GM19351 (cell line): ENCODE results near the gene NOL11.
"Not testable (repeated sequence)": the region's sequence is repeated elsewhere in the genome, so short reads cannot be mapped to it uniquely, and the experiment has no call there.

Experiments
- ATAC-seq: cut with Tn5 transposase; IDR thresholded peaks from one replicate; pipeline ENCODE4 v1.9.1; 2021; ENCODE audit warnings: mild to moderate bottlenecking, moderate library complexity; ENCODE audit not compliant: unreplicated experiment

The NOL11 gene

DNA sequence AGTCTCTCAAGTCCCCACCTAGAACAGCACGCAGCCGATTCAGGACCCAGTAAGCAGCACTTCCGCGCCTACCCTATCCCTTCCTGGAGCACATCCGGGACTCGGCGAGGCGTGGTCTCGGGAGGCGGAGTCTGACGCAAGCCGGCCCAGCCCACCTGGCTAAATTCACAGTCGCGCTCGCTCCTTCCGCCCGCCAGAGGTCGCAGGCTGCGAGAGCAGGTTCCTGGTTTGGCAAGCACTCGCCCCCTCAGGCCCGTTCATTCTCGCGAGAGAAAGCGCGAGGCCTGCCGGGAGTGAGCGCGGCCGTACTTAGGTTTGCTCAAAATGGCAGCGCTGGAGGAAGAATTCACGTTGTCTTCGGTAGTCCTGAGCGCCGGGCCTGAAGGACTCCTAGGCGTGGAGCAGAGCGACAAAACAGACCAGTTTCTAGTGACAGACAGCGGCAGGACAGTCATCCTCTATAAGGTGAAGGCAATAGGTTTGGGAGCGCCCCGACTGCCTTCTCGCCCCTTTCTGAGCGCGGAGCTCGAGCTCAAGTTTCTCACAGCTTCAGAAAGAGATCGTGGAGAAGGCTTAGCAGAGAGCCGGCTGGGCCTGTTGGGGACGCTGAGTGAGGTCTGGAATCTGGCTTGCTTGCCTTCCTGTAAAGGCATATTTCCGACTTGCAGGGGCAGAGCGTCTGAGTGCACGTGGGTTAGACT is at the start of gene NOL11:
TSS of gene NOL11 (plus strand) at position 313 of the 701 bp plus-strand sequence. CDS start at position 325, 12 bp downstream.
- ATAC-seq, result peak; percentile 94

DNA sequence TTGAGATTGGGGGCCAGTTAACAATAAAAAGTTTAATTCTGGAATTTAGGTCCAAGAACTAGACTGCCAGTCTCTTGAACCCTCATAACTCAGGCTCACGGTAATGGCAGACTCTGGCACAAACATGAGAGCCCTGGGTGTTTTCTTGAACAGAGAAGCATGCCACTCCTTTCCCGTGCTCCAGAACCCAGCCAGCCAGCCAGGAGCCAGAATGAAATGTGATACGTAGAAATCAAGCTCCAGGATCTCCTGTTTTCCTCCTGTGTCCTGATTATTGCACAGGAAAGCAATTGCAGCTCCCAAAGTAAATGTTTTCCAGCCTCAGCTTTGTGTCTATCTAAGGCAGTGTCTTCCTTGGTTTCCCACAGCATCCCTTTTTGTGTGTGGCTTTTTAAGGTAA is 46.2 kb upstream of the NOL11 start:
- no peak for ATAC-seq

DNA sequence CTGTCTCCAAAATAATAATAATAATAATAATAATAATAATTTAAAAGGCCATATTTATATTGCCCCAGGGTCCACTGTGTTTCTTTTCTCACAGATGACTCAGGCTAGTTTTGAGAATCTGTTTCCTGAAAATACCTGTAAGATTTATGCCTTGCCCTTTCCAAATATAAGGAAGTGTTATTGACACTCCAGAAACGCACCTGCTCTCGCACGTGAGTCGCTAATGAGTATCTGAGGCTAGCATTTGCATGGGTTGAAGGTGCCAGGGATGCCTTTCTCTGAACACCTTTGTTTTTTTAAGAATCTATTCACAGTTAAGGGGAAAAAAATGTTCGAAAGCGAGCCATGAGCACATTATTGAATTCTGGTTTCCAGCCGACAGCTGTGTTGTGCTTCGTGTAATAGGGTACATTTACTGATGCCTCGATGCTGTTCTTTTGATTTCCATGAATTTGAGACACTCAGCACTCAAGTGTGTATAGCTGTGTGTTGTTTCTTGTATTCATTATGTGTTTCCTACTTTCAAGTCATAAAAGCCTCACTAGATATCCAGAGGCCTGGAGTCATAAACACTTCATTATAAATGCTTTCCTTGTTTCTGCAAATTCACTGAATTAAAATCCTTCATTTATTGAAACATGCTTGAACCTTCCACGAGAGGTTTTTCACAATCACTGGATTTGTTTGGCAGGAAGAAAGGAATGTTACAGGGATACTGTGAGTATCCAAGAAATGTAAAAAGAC is 45.0 kb upstream of the NOL11 start:
- ATAC-seq, result no peak

DNA sequence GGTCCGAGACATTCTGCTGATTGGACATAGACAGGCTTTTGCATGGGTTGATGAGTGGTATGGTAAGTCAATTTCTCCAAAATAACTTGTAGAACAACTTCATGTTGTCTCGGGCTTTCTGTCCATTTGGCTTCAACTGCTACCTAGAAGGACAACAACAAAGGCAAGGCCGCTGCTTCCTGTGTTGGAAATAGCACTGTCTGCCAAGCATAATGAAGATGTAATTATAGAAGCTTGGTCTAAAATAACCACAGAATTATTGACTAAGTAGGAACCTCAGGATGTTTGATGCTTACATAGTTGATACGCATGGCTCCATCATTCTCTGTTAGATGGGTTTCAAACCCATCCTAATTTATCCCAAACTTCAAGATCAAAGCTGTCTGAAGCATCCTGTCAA is 42.3 kb upstream of the NOL11 start:
- ATAC-seq, result no peak

DNA sequence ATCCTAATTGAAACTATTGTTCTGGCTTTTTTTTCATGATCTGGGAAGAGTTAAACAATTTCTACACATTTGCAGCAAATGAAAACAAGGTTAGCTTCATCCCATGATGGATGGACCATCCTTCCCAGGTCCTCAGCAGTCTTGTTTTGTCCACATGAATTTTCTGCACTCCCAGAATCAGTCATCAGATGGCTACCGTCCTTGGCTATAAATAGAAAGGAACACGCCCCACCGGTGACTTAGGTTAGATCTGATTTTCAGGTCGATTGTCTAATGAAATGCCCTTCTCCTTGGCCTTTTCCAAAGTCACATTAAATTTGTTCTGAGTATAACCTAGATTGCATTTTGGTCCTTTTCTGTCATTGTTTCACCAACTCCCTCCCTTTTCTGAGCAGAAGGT is 41.4 kb upstream of the NOL11 start:
- ATAC-seq, result no peak

DNA sequence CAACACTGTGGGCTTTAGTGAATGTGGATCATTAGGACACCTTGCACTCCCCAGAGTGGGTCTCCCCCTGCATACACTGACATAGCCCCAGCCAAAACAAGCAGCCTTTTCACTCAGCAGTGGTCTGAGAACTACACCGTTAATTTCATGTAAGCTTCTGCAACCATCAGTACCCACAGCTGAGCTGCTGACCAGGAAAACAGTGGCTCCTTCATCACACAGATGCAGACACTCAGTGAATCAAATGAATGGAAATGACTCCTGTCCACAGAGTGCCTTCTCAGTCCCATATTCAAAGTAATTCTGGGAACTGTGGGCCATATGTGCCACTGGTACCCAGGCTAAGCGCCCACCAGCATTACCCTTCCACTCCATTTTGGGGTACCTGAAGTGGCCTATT is 39.3 kb upstream of the NOL11 start:
- no peak for ATAC-seq

DNA sequence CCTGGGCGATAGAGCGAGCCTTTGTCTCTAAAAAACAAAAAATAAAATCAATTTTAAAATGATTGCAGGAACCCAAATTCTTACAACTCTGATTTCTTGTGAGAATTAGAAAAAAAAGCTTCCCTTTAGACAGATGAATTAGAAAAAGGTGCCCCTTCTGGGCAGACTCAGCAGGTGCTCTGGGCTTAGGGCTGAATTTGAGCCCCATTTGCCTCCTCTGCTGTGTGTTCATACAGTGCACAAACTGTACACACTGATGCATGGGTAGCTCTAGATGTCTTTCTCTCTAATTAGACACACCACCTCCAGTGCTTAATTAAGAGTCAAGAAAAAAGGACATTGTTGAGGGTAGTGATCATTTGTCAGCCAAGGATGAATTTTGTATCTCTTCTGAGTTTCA is 38.5 kb upstream of the NOL11 start:
- ATAC-seq, result peak; percentile 34

DNA sequence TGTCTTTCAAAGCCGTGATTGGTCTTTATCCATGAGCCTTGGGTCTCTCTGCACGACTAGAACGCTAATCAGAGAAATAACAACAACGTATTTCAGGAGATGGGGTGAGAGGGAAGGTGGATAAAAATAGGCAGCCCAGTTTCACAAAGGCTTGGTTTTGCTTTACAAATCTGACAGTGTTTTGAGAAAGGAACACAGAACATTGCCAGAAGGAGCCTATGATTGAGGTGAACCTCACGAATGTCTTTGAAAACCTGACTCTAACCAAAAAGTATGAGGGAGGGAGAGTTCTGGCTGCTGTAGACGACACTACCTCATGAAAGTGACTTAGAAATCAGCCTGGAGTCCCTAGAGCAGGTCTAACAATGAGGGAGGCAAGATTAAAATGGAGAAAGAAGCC is 38.0 kb upstream of the NOL11 start:
- peak; percentile 51 for ATAC-seq

DNA sequence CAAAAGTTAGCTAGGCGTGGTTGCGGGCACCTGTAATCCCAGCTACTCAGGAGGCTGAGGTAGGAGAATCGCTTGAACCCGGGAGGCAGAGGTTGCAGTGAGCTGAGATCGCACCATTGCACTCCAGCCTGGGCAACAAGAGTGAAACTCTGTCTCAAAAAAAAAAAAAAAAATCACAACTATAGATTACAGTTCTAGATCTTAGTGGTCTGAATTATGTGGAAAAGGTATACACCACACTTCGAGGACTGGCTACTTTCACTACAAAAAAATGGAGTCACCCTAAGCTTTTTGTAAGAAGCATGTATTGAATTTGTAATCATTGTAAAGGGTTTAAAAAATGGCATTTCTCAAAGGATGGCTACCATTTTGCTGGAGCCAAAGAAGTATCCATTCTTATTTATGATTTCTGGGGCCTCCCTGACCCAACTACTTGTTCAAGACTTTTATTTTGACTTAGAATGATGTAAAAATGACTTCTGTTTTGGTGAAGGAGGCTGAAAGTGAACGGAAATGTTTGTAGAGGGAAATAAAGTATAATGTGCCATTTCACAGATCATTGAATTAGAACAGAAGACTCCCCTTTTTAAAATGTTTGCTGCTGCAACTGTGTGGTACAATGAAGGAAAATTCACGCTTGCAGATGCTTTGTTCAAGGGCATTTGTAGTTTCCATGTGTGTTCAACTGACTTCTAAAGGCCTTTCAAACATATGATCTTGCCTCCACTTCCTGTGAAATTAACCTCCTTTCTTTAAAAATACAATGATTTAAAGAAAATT is 37.1 kb upstream of the NOL11 start:
- ATAC-seq, result no peak

DNA sequence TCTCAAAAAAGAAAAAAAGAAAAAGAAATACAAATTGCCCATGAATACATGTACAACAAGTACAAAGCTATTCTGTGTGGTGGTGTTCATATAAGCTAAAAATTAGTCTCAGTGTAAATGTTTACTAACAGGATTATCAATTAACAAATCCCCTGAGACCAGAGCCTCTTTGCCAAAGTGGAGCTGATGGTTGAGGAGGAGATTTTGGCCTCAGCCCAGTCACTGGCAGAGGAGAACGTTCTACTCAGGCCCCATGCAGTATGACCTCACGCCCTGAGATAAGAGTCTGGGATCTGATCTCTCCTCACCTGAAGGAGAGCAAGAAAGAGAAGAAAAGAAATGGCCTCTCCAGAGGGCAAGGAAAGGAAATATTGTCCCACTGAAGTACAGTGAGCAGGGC is 35.5 kb upstream of the NOL11 start:
- no peak for ATAC-seq

DNA sequence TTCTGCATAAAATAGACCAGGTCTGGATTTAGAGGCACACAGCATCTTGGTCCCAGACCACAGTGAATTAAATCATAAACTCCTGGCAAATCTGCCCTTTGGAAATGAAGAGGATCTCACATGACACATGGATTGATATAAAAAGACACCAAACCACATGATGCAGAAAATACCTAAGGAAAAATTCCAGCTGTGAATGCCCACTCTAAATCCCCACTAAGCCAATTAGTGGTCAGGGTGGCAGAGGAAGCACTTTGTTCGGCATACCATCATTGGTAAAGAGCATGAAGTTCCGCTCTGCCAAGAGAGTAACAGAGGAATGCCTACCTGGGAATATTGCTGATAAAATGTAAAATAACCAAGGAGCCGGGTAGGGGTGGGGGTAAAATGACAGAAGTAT is 32.4 kb upstream of the NOL11 start:
- no peak for ATAC-seq

DNA sequence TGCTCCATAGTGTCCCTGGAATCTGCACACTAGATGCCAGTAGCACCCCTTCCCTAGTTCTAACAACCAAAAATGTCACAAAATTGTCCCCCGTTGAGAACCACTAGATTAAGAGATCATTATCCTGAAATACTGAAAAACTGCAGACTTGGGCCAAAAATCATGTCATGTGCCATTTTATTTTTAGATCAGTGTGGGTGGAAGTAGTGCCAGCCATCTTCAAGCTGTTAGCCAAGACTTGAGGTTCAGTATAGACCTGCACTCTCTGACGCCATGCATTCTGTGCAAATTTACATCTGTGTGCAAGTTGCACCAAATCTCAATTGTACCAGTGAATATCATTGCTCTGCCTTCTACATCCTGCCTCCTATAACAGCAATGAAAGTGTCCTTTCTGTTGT is 31.5 kb upstream of the NOL11 start:
- no peak for ATAC-seq

DNA sequence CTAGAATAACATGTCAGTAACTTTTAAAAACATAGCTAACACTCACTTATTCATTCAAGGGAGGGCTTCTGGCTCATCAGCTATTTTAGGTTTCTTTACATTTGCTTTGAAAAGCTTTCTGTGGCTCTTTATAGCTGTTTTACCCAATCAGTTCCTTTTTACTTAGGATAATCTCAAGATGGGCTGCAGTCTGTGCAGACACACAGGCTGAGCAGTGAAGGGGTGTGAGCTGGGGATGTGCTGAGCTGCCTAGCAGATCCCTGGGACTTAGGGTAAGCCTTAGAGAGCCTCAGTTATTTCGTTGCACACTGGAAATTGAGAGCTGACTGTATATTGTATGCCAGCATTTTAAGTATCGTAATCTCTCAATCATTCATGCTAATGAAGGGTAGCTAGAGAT is 30.2 kb upstream of the NOL11 start:
- no peak for ATAC-seq

DNA sequence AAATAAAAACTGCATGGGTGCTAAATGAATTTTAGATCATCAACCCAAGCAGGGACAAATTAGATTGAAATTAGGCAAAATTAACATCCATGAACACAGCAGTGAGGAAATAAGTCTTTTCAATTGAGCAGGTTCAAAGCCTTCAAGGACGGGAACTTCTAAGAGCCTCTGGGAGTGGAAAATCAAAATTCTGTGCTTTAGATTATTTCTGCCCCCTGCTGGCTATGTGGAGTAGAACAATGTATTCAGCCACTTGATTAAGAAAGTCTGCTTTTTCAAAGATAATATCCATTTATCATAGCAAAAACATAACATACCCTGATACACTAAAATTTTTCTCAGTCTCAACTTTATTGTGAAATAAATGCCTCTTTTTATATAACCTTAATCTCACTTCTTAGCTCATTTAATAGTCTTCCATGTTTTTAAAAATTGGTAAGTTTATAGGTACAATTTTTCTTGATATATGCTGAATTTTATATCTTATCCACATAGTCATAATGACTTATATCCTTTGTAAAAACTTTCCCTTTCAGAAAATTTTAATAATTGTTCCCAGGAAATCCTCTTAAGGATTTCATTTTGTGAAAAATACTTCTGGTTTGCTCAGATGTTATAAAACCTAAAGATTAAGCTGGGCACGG is 28.1 kb upstream of the NOL11 start:
- ATAC-seq, result no peak

DNA sequence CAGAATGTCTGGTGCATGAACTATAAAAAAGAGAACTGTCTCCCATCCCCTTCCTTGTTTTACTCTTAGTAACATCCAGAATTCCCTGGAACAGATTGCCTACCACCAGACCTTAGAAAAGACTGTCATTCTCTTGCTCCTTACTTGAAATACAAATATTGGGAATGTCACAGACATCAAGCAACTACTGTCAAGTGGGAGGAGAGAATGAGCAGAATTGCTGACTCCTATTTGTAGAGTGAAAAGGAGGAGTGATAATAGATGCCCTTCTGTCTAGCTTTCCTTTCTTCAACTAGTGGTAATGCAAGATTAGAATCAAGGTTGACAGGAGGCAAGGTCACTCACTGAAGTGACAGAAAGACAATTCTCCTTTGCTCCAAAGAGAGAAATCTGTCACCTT is 23.9 kb upstream of the NOL11 start:
- no peak for ATAC-seq

DNA sequence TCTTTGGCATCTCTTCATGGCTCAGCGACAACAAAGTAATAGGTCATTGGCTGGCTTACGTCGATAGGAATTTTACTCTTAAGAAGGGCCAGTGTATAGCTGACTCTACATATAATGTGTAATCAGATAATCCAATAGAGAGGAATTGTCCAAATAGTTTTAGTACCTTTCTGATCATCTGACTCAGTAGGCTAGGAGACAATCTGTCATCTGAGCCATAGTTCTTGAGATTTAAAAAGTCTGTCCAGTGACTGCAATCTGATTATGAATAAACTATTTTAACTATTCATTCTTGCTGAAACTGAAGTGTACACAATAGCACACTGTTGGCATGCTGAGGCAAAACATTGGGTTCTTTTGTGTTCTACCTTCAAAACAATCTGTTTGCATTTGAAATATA is 21.4 kb upstream of the NOL11 start:
- no peak for ATAC-seq

DNA sequence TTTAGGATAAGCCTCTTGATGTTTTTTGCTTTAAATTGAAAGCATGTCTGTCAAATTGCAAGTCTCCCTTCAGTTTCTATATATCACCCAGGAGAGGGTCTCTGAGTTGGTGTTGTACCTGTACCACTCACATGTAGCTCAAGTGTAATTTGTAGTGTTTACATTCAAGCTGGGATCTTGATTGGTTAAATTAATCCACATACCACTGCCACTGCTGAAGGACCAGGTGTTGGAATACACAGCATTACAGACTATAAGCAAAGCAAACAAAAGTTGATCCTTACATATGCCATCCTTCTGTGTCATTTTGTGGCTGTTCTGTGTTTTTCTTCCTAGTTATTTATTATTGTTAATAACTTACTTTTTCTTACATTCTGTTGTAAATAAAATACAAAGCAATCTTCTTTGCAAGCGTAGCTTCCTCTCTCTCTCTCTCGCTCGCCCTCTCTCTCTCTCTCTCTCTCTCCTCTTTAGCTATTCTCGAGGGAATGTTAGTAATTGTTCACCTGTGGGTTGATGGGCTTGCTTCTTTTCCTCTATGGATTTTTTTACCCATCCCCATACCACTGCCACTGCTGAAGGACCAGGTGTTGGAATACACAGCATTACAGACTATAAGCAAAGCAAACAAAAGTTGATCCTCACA is 20.8 kb upstream of the NOL11 start:
- ATAC-seq, result no peak

DNA sequence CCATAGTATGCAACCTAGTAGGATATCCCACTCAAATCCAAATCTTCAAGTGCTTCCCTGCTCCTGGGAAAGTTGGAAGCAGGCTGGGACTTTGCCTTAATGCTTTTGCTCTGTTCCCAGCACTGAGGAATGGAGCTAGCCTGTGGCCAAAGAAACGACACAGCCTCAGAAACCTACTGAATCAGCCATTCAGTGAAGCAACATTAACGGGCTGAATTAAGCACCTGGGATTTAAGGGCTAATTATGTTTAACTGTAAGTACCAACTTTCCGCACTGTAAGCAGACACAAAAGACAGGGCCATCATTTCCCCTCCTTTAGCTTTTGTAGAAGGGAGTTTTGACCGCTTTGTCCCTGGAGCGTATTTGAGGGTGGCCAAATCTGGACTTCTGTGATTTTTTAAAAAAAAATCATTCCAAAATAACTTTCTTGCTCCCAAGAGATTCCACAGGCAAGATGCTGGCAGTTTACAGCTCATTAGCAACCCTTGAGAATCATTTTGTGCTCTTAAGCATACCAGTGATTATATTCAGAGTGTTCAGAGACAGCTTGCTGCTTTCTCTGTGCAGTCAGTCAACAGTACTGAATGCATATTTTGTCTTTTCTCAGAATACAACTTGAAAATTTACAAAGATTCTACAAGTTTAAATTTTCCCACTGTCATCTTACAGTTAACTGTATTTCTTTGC is 17.6 kb upstream of the NOL11 start:
- no peak for ATAC-seq

DNA sequence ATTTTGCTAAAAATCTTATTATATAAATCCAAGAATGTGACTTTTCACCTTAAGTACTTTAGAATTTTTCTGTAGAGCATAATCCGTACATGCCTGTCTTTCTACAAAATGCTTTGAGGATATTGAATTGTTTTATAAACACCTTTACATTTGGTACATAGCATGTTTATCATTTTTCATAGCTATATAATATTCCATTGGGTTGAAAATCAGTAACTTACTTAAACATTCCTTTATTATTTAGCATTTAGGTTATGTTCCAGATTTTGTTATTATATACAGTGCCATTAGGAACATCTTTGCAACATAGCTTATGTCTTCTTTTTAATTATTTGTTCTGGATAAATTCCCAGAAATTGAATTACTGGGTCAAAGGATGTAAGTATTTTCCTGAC is 17.0 kb upstream of the NOL11 start:
- no peak for ATAC-seq

DNA sequence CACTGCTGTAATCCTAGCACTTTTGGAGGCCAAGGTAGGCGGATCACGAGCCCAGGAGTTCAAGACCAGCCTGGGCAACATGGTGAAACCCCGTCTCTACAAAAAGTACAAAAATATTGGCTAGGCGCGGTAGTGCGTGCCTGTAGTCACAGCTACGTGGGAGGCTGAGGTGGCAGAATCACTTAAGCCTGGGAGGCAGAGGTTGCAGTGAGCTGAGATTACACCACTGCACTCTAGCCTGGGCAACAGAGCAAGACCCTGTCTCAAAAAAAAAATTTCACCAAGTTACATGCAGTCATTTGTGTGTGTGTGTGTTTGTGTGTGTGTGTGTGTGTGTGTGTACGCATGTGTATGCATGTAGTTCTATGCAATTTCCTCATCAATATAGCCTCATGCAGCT is 14.9 kb upstream of the NOL11 start:
- not testable (repeated sequence) for ATAC-seq
